HG02571 (cell line): ENCODE results near the gene LSP1.

Experiments
- ATAC-seq: cut with Tn5 transposase; IDR thresholded peaks from one replicate; pipeline ENCODE4 v1.9.1; 2021; ENCODE audit warnings: mild to moderate bottlenecking, moderate library complexity; ENCODE audit not compliant: unreplicated experiment

LSP1 gene

DNA sequence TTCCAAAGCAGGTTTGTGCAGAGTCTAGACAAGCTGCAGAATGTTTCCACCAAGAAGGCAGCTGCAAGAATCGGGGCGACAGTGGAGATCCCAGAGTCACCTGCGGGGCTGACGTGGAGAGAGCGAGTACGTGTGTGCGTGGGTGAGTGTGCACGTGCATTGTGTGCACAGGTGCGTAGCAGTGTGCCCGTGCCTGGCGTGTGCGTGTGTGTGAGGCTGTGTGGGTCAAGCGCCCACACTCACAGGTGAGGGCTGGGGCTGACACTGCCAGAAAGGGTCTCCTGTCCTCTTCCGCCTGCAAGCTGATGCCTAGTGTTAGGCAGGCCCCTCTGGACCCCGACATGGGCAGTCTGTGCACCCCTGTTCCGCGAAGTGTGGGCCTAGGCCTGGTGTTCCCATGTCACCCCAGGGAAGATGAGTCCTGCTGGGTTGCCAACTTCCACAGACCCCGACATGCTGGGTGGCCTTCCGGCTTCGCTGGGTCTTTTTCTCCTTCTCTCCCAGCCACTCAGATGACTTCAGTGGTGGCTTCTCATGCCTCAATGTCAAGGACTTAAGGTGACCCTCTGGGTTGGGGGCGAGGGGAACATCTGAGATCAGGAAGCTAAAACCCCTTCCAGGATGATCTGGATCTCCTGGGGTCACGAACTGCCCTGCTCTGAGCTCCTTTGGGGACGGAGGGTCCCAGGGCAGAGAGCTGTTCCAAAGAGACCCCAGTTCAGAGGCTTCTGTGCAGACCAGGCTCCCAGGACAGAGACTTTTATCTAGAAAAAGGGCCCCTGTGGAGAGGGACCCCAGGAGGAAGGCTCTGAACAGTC is 28.5 kb upstream of the LSP1 start:
- no peak for ATAC-seq

DNA sequence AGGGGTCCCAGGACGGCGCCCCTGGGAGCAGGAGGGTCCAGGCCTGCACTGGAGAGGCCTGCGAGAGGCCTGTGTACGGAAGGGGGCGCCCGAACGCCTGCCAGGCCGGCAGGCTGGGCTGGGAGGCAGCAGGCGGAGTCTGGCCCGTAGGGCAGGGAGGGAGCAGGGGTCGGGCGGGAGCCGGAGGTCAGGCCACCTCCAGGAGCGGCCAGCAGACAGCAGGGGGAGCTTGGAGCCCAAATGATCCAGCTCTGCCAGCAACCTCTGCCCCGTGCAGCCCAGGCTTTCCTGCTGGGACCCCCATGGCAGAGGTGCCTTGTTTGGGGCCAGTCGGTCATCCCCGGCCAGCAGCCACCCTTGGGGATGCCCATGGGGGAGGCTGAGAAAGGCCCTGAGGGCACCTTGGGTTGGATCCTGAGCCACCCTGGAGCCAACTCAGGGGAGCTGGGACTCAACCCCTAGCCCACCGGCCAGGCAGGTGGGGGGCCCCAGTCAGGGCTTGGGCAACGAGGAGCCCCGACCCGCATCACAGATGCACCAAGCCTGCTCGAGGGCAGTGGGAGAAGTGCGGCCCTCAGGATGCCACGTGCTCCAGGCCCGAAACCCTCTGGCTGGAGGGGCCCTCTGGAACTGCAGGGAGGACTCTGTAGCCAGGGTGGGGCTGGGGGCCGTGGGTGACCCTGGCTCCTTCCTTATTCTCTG is 27.7 kb upstream of the LSP1 start:
- no peak for ATAC-seq

DNA sequence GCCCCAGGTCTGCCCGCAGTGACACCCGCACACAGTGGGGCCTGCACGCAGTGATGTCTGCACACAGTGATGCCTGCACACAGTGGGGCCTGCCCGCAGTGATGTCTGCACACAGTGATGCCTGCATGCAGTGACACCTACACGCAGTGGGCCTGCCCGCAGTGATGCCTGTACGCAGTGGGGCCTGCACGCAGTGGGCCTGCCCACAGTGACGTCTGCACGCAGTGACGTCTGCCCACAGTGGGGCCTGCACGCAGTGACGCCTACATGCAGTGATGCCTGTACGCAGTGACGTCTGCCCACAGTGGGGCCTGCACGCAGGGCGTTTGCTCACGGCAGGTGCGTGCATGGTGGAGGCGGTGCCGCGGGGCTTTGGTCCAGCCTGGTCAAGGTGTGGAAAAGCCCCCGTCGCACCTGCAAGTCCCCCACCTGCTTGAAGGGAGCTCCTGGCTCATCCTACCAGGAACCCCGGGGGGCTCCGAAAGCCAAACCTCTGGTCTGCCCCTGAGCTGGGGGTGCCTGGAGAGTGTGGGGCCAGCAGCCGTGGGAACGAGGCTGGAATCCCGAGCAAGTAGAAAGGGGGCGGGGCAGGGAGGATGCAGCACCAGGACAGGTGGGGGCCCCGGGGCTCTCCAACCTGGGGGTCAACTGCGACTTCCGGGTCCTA is 27.0 kb upstream of the LSP1 start:
- ATAC-seq = no peak

DNA sequence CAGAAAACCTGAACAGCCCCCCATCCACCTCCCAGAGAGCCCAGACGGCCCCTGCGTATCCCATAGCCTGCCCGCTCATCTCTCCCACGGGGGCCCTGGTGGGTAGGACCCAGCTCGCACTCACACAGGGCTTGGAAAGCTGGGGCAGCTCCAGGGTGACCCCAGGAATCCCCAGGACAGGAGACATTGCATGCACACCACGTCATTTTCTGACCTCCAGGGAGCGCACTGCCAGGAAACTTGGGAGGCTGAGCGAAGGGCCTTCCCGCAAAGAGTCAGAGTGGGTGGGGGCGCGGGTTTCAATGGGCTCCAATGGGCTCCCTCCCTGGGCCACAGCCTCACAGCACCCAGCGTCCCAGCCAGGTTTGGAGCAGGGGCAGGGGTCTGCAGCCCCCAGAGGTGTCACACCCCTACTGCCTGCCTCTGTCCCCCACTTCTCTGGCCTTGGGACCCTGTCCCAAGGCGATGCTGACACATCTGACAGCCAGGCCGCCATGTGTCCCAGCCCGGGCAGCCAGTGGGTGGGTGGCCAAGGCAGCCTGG is 26.3 kb upstream of the LSP1 start:
- no peak for ATAC-seq

GRCh38 chr11:1827095-1827813 is 25.6 kb upstream of the LSP1 start:
- ATAC-seq = no peak

GRCh38 chr11:1827931-1828330 is 25.0 kb upstream of the LSP1 start:
- no peak for ATAC-seq

GRCh38 chr11:1828542-1828941 is 24.3 kb upstream of the LSP1 start:
- no peak for ATAC-seq

DNA sequence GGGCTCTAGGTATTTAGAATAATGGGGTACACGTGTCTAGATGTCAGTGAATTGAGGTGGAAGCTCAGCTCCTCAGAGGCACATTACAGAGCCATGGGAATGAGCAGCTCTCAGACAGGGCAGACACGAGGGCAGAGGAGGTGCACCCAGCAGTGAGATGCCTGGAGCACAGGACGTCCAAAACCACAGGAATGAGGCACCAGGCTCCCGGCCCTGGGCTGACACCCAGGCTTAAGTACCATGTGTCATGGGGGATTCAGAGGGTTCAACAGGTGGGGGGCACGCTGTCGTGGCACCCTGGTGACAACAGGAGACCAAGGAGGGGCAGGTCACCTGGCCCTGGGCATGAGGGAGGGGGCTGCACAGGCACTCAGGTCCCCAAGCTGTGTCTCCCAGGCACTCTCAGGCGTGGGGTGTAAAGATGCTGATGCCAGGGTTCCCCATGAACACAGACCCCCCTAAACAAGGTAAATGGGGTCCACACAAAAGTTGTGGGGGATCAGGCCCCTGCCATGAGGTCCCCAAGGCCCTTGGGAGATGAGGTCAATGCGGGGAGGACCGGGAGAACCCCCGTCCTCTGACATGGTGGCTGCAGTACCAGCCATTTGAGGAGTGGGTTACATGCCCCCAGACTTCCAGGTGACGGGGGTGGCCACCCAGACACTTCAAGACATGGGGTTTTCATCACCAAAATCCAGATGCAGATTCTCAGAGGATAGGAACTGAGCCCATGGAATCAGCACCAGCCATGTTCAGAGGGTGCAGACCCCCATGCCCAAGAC is 23.7 kb upstream of the LSP1 start:
- no peak for ATAC-seq

DNA sequence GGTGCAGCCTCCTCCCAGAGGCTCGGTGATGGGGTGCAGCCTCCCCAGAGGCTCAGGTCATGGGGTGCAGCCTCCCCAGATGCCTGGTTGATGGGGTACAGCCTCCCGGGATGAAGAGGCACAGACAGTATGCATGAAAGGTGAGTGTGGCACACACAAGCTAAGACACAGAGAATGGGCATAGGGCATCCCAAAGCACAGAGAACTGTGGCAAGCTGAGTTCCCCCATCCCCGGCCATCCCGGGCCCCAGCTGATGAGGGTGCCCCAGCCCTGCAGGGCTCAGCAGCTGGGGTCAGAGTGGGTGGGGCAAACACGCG is 22.9 kb upstream of the LSP1 start:
- no peak for ATAC-seq

DNA sequence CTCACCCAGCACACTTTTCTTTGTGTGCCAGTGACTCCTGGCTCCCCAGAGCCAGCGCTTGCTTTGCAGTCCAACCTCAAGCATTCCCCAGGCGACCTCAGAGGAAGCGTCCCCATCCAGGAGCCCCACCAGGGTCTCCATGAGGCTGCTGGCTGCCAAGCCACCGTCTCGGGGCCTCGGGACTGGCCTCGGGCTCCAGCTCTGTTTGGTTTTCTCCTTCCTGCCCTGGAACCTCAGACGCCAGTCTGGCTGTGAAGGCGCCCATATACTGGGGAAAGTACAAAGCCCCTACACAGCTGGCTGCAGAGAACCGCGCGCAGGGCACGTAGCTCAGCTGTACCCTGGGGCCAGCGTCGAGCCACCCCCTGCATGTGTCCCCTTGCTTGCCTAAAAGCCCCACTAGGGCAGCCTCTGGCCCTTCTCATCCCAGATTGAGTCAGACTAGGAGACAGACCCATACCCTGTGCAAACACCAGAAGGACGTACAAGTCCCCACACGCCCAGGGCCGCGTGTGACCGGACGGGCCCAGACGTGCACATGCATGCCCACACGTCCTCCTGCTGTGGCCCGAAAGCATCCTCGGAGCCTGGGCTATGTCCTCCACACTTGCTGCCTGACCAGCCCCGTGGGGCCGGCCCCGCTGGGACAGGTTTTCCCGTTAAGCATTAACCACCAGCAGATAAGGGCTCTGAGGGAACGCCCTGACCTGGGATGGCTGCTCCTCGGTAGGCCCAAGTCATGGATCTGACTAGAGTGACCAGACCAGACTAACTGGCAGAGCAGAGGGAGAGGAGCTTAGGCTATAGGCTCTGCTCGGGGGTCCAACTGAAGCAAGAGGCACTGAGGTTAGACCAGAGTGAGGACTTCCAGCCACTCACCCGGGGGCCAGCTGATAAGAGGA is 22.3 kb upstream of the LSP1 start:
- ATAC-seq = no peak

DNA sequence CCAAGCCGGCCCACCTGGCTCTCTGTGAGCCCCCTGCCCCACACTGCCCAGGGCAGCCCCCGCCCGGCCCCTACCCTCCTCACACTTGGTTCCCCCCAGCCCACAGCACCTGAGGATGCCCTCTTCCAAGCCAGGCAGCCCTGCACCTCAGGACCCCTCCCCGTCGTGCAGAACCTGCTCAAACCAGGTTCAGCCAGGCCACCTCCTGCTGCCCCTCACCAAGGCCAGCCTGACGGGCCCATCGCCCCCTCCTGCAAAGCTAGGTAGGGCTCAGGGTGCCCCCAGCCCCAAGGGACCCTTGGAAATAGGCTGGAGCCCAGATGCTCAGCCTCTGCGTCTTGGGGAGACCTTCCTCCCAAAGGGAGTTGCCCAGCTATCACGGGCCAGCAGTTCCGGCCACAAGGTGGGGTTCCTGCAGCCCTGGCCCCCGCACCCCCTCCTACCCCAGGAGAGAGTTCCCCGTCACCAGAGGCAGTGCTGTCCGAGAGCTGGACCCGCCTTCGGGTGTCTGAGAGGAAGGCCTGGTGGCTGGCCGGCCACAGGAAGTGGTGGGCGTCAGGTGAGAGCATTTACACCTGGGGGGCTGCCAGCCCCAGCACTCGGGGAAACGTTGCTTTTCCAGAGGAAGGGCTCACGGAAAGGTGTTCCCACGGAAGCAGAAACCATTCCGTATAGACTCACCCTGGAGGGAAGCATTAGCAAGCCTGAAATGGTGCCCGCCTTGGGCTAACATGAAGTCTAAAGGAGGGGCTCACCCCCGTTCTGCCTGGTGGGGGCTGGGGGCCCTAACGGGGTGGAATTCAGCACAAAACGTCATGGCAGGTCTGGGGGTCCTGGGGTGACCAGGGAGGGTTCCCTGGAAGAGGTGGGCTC is 21.3 kb upstream of the LSP1 start:
- ATAC-seq = no peak

DNA sequence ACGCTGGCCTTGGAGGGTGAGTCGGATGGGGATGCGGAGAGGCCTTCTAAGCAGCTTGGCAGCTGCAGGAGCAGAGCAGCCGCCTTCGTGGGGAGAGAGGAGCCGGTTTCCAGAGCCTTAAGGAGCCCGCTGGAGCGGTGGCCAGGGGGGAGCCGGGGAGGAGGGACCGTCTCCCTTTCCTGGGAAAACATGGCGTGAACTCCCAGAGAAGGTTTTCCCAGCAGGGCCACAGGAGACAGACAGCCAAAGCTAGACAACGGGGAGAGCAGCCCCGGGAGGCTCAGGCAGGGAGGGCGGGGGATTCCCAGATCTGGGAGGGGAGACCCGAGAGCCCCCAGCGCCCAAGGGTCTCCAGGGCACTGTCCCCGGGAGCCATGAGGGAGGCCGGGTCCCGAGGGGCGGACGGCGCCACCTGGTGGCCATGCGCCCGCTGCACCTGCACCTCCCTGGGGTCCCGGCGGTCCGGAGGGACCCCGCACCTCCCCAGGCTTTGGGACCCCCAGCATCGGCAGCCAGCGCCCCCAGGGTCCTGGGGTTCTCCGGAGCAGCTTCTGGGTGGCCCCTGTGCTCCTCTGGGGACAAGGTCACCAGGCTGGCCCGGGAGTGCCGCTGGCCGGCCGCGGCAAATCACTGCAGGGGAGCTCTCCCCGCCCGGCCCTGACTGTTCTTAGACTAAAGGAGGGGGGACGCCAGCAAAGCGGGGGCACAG is 20.5 kb upstream of the LSP1 start:
- no peak for ATAC-seq

GRCh38 chr11:1832920-1833295 is 20.0 kb upstream of the LSP1 start:
- no peak for ATAC-seq

- no peak for ATAC-seq
These were observed 18.7 kb upstream of the LSP1 start for GRCh38 chr11:1834062-1834610.

DNA sequence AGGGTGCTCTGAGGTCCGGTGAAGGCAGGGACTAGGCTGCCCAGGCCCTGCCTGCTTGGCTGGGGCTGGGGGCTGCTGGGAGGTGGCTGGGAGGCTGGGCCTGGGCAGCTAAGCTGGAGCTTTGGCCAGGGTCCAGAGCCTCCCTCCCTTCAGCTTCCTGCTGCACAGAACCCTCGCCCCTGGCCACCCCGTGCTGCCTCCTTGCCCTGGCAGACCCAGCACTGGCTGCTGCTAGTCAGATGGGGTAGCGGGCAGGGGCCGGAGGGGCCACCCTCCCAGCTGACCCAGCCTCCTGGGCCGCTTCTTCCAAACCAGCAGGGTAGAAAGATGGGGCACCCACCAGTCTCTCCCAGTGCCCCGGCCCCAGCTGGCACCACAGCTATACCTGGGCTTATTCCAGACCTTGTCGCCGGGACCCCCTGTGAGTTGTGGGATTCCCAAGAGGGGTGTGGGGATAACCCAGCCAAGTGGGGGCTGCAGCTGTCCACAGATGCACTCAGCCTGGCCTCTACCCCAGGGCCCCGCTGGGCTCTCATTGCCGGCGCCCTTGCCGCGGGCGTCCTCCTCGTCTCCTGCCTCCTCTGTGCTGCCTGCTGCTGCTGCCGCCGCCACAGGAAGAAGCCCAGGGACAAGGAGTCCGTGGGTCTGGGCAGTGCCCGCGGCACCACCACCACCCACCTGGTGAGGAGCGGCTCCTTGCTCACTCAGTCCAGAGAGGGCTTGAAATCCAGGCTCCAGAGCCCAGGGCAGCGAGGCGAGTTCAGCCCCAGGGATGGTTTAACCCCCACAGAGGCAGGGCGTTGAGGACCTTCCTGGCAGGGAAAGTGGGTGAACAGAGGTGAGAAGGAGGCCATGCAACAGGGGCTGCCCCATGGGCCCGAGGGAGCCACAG is 17.9 kb upstream of the LSP1 start, which contains the start of gene SYT8:
Gene SYT8, plus strand, starts transcription at position 212 of the 892 bp plus-strand sequence. Its CDS starts 116 bp downstream, at position 328.
- ATAC-seq = no peak

GRCh38 chr11:1835671-1836010 is 17.2 kb upstream of the LSP1 start:
- ATAC-seq = no peak
